SK-N-SH (cell line): ENCODE measurements around the gene PCBD2.

Source experiments
- GABPA ChIP-seq: IDR thresholded peaks from 2 replicates; pipeline ENCODE4 v1.4.0; 2012; ENCODE audit warnings: low read depth, mild to moderate bottlenecking
- YY1 ChIP-seq: IDR thresholded peaks from 2 replicates; pipeline ENCODE4 v1.4.0; 2012; ENCODE audit warnings: low read depth, mild to moderate bottlenecking
- TF ChIP-seq, protein P1 (sequence below): fragments of 200-600 bp; sonication (generic); IDR thresholded peaks from 2 replicates; pipeline ENCODE4 v1.6.1; 2017; ENCODE audit warnings: antibody characterized with exemption, mild to moderate bottlenecking, moderate library complexity
- TF ChIP-seq, protein P2 (sequence below): IDR thresholded peaks from 2 replicates; pipeline ENCODE4 v1.4.0; 2012; ENCODE audit warnings: low read depth, borderline replicate concordance
- TF ChIP-seq, protein P3 (sequence below): IDR thresholded peaks from 2 replicates; pipeline ENCODE4 v1.6.1; 2012; ENCODE audit warnings: mild to moderate bottlenecking, low read depth, low read length, moderate library complexity

DNA sequence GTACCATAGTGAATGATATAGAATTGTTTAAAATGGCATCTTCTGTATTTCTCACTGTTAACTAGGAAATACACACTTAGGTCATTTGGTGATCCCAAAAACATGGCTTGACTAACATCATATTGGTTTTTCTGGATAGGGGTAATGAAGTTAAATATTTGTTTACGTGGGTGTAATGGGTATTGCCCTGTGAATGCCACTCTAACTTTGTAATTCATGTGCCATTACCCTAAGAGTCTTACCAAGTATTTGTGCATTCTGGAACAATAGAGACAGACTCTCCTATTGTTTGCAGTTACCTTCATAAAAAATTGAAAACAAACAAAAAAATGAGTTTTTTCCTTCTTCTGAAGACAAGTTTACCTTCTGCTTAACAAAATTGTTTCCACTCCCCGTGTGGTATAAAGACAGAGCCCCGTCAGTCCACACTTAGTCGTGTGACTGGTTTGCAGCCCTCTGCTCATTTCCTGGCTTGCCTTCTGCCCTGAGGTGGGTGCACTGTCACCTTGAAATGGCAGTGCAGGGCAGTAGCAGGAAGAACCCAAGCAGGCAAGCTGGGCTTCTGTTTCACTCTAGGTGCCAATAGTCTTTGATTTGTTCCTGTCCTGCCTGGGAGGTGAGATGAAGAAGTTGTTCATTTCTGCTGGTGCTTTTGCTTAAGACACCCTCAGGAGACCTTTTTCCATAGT, 53.1 kb downstream of the PCBD2 start:
- TF ChIP-seq, protein P1, sequence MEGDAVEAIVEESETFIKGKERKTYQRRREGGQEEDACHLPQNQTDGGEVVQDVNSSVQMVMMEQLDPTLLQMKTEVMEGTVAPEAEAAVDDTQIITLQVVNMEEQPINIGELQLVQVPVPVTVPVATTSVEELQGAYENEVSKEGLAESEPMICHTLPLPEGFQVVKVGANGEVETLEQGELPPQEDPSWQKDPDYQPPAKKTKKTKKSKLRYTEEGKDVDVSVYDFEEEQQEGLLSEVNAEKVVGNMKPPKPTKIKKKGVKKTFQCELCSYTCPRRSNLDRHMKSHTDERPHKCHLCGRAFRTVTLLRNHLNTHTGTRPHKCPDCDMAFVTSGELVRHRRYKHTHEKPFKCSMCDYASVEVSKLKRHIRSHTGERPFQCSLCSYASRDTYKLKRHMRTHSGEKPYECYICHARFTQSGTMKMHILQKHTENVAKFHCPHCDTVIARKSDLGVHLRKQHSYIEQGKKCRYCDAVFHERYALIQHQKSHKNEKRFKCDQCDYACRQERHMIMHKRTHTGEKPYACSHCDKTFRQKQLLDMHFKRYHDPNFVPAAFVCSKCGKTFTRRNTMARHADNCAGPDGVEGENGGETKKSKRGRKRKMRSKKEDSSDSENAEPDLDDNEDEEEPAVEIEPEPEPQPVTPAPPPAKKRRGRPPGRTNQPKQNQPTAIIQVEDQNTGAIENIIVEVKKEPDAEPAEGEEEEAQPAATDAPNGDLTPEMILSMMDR, result no peak
- TF ChIP-seq, protein P2, sequence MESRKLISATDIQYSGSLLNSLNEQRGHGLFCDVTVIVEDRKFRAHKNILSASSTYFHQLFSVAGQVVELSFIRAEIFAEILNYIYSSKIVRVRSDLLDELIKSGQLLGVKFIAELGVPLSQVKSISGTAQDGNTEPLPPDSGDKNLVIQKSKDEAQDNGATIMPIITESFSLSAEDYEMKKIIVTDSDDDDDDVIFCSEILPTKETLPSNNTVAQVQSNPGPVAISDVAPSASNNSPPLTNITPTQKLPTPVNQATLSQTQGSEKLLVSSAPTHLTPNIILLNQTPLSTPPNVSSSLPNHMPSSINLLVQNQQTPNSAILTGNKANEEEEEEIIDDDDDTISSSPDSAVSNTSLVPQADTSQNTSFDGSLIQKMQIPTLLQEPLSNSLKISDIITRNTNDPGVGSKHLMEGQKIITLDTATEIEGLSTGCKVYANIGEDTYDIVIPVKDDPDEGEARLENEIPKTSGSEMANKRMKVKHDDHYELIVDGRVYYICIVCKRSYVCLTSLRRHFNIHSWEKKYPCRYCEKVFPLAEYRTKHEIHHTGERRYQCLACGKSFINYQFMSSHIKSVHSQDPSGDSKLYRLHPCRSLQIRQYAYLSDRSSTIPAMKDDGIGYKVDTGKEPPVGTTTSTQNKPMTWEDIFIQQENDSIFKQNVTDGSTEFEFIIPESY, result no peak
- TF ChIP-seq, protein P3, sequence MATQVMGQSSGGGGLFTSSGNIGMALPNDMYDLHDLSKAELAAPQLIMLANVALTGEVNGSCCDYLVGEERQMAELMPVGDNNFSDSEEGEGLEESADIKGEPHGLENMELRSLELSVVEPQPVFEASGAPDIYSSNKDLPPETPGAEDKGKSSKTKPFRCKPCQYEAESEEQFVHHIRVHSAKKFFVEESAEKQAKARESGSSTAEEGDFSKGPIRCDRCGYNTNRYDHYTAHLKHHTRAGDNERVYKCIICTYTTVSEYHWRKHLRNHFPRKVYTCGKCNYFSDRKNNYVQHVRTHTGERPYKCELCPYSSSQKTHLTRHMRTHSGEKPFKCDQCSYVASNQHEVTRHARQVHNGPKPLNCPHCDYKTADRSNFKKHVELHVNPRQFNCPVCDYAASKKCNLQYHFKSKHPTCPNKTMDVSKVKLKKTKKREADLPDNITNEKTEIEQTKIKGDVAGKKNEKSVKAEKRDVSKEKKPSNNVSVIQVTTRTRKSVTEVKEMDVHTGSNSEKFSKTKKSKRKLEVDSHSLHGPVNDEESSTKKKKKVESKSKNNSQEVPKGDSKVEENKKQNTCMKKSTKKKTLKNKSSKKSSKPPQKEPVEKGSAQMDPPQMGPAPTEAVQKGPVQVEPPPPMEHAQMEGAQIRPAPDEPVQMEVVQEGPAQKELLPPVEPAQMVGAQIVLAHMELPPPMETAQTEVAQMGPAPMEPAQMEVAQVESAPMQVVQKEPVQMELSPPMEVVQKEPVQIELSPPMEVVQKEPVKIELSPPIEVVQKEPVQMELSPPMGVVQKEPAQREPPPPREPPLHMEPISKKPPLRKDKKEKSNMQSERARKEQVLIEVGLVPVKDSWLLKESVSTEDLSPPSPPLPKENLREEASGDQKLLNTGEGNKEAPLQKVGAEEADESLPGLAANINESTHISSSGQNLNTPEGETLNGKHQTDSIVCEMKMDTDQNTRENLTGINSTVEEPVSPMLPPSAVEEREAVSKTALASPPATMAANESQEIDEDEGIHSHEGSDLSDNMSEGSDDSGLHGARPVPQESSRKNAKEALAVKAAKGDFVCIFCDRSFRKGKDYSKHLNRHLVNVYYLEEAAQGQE, result no peak
- TF ChIP-seq GABPA, result no peak
- no peak for TF ChIP-seq YY1
